ENCODE data around the gene STK10.

The STK10 gene

DNA sequence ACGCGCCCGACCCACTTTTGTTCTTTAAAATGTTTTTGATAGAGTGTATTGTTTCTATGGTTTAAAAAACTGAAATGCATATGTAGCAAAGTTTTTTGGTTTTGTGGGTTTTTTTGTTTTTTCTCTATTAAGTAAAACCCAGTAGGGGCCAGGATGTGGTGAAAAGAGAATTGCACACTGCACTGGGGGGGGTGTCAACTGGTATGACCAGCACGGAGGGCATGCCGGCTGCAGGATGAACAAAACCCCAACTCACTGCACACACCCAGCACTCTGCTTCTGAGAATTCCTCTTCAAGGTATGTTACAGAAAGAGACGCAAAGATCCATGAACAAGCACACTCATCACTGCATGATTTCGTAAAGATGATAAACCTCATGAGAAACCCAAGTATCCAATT lies 75.0 kb downstream of the STK10 start:
- DNase-seq (ENCODE audit: low read depth, low spot score), result peak; percentile 90
- TF ChIP-seq, protein P1, sequence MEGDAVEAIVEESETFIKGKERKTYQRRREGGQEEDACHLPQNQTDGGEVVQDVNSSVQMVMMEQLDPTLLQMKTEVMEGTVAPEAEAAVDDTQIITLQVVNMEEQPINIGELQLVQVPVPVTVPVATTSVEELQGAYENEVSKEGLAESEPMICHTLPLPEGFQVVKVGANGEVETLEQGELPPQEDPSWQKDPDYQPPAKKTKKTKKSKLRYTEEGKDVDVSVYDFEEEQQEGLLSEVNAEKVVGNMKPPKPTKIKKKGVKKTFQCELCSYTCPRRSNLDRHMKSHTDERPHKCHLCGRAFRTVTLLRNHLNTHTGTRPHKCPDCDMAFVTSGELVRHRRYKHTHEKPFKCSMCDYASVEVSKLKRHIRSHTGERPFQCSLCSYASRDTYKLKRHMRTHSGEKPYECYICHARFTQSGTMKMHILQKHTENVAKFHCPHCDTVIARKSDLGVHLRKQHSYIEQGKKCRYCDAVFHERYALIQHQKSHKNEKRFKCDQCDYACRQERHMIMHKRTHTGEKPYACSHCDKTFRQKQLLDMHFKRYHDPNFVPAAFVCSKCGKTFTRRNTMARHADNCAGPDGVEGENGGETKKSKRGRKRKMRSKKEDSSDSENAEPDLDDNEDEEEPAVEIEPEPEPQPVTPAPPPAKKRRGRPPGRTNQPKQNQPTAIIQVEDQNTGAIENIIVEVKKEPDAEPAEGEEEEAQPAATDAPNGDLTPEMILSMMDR (IDR thresholded peaks at IDR 0.05; ENCODE audit: low read depth, low read length), result no peak
- in situ Hi-C loops (cut with HindIII; ENCODE audit: low sequenced_read_pairs), result no loop called here
- no peak overlapping the region for H3K4me3 ChIP-seq (ENCODE audit: low read depth, low read length)

DNA sequence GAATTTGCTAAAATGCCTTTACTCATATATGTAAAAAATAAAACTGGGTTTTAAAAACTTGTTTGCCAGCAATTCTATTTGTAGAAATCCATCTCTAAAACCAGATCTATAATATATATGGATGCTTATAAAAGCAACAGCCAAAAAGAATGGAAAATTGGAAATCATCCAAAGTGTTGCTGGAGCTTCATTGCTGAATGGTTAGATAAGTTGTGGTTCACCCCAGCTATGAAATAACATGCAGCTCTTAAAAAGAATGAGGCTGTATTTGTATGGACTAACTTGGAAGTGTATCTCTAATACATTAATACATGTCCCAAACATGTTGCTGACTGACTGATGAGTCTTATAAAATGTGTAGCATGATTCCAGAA lies 76.2 kb downstream of the STK10 start:
- H3K4me3 ChIP-seq (ENCODE audit: low read depth, low read length), result no peak overlapping the region
- in situ Hi-C loops (cut with HindIII; ENCODE audit: low sequenced_read_pairs), result no loop called here
- peak; percentile 92 for DNase-seq (ENCODE audit: low read depth, low spot score)
- TF ChIP-seq, protein P1 (IDR thresholded peaks at IDR 0.05; ENCODE audit: low read depth, low read length), result no peak

DNA sequence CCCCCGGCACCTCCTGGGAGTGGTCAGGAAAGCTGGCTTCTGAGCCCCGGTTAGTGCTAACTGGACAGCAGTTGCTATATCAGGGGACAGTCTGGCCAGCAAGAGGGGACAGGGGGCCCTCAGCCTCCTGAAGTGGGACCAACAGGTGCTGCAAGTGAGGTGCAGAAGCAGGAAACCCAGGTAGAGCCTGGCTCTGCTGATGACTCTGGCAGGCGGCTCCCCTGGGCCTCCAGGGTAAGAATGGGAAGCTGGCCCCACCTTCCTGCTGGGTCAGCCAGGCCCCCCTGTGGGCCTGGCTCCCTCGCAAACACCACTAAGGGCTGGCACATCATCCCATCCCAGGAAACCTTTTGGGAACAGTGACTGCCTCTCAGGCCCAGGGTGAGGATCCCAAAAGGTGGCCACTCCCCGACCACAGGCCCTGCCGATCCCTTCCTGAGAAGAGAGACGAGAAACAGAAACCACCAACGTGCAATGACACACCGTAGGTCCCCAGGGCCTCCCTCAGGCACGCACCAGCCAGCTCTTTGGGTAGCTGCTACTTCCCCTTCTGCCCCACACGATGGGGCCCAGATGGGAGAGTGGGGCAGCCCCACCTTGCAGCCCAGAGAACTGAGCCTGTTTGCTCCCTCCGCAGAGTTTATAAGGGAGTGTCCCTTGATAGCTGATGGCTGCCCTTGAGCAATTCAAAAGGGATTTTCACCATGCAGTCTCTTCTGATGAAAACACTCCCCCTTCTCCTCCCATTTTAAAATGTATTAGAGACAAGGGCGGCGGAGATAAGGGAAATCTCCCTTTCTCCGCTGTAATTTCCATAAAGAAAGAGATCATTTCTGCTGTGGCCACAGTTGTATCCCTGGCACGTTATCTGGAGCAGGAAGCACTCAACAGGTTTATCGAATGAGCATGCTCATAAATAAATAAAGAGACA lies 76.8 kb downstream of the STK10 start:
- in situ Hi-C loops (cut with HindIII; ENCODE audit: low sequenced_read_pairs), result no loop called here
- DNase-seq (ENCODE audit: low read depth, low spot score), result peak; percentile 50
- H3K4me3 ChIP-seq (ENCODE audit: low read depth, low read length), result no peak overlapping the region
- TF ChIP-seq, protein P1 (IDR thresholded peaks at IDR 0.05; ENCODE audit: low read depth, low read length), result no peak

DNA sequence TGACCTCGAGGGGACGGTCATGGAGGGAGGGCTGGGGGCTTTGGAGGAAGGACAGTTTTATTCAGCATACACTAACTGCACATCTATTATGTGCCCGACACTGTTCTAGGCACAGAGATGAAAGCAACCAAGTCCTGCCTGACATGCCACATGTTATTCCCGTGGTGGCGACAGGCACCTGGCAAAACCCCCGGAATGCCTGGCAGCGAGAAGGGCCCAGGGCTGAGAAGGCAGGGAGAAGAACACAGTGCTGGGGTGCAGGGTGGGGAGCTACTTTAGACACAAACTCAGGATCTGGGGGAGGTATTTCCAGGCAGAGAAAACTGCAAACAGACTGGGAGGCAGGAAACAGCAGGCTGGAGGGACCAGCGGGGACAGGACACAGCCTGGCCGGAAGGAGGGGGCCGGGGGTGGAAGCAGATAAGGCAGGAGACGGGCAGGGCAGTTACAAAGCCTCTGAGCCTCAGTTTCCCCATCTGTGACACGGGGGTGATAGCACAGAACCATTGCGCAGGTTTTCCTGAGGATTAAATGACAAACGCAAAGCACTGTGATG lies 77.7 kb downstream of the STK10 start:
- TF ChIP-seq, protein P1 (IDR thresholded peaks at IDR 0.05; ENCODE audit: low read depth, low read length), result no peak
- DNase-seq (ENCODE audit: low read depth, low spot score), result no peak
- in situ Hi-C loops (cut with HindIII; ENCODE audit: low sequenced_read_pairs), result no loop called here
- H3K4me3 ChIP-seq (ENCODE audit: low read depth, low read length), result no peak overlapping the region

DNA sequence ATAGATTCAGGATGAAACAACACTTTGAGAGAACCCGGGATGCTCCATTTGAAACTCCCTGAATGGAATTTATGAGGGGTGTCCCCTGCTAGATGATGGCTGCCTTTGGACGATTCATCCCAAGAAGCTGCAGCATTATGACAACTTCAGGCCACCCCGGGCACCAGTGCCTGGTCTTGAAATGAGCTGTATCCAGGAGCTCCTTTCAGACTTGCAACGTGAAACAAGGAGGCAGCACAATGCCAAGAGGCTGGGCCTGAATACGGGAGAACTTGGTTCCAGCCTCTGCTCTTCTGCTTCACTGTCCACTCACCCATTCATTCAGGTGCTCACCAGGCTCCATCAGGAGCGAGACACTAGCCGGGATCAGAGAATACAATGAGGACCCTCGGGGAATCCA lies 78.3 kb downstream of the STK10 start:
- in situ Hi-C loops (cut with HindIII; ENCODE audit: low sequenced_read_pairs), result no loop called here
- no peak overlapping the region for H3K4me3 ChIP-seq (ENCODE audit: low read depth, low read length)
- no peak for DNase-seq (ENCODE audit: low read depth, low spot score)
- TF ChIP-seq, protein P1 (IDR thresholded peaks at IDR 0.05; ENCODE audit: low read depth, low read length), result no peak

DNA sequence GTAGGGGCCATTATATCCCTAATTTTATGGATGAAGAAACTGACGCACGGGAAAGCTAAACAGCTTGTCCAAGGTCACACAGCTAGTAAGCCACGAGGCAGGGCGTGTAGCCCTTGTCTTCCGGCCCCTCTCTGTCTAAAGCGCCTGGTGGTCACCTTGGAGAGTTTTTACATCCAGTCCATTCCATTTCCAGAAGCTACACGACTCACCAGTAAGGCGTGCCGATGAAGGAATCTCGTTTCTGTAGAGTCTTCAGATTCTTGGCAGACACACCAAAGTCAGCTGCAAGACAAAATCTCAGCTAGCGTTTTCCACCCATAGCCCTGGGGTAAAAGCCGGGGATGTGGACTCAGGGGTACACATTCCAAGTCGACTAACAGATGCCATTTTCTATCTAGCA lies 80.5 kb downstream of the STK10 start:
- TF ChIP-seq, protein P1 (IDR thresholded peaks at IDR 0.05; ENCODE audit: low read depth, low read length), result peak; percentile 5
- in situ Hi-C loops (cut with HindIII; ENCODE audit: low sequenced_read_pairs), result no loop called here
- DNase-seq (ENCODE audit: low read depth, low spot score), result peak; percentile 81
- H3K4me3 ChIP-seq (ENCODE audit: low read depth, low read length), result no peak overlapping the region

Measured in astrocyte of the spinal cord (primary cell).